GM21390 (cell line): ENCODE results near the gene PRAMEF14.
"Not testable (repeated sequence)": the region's sequence is repeated elsewhere in the genome, so short reads cannot be mapped to it uniquely, and the experiment has no call there.

Source experiments
- ATAC-seq: cut with Tn5 transposase; IDR thresholded peaks from one replicate; pipeline ENCODE4 v1.9.1; 2021; ENCODE audit not compliant: unreplicated experiment

The PRAMEF14 gene, protein sequence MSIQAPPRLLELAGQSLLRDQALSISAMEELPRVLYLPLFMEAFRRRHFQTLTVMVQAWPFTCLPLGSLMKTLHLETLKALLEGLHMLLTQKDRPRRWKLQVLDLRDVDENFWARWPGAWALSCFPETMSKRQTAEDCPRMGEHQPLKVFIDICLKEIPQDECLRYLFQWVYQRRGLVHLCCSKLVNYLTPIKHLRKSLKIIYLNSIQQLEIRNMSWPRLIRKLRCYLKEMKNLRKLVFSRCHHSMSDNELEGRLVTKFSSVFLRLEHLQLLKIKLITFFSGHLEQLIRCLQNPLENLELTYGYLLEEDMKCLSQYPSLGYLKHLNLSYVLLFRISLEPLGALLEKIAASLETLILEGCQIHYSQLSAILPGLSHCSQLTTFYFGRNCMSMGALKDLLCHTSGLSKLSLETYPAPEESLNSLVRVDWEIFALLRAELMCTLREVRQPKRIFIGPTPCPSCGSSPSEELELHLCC

DNA sequence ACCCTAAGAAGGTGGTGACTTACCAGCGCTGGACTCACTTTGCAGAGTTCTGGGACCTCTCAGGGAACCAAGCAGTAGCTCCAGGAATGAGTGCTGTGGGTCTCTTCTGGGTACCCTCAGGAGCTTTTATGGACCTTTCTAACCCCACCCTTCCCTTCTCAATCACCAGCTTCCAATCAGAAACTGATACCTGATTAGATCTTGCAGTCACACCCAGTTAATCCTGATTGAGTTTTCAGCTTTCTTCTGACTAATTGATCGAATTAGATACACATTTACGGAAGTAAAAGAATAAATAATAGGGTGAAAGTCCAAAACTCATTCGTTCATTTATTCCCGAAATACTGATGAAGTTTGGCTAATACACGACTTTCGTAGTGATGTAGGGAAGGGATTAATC, at the start of gene PRAMEF14:
Gene PRAMEF14, minus strand, starts transcription at position 101 of the 400 bp plus-strand sequence. CDS start 1,820 bp downstream, outside the sequence.
- not testable (repeated sequence) for ATAC-seq

DNA sequence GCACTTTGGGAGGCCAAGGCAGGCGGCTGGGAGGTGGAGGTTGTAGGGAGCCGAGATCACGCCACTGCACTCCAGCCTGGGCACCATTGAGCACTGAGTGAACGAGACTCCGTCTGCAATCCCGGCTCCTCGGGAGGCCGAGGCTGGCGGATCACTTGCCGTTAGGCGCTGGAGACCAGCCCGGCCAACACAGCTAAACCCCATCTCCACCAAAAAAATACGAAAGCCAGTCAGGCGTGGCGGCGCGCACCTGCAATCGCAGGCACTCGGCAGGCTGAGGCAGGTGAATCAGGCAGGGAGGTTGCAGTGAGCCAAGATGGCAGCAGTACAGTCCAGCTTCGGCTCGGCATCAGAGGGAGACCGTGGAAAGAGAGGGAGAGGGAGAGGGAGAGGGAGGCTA, 48.4 kb upstream of the PRAMEF14 start:
- ATAC-seq: not testable (repeated sequence)

DNA sequence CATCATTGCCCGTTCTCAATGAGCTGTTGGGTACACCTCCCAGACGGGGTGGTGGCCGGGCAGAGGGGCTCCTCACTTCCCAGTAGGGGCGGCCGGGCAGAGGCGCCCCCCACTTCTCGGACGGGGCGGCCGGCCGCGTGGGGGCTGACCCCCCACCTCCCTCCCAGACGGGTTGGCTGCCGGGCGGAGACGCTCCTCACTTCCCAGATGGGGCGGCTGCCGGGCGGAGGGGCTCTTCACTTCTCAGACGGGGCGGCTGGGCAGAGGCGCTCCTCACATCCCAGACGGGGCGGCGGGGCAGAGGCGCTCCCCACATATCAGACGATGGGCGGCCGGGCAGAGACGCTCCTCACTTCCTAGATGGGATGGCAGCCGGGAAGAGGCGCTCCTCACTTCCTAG, 47.8 kb upstream of the PRAMEF14 start:
- not testable (repeated sequence) for ATAC-seq

DNA sequence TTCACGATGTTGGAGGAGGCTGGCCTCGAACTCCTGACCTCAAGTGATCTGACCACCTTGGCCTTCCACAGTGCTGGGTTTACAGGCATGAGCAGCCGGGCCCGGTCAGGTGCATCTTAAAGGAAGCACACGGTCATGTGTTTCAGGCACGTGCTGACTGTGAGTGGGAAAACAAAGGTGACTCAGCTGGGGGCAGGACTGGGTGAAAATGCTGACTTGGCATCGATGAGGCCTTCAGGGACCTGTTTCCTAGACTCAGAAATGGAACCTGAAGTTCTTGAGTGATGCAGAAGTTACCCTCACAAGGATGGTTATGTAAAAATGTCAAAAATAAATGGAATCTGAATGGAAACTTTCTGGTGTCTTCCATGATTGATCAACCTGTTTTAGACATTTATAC, 46.1 kb upstream of the PRAMEF14 start:
- not testable (repeated sequence) for ATAC-seq

DNA sequence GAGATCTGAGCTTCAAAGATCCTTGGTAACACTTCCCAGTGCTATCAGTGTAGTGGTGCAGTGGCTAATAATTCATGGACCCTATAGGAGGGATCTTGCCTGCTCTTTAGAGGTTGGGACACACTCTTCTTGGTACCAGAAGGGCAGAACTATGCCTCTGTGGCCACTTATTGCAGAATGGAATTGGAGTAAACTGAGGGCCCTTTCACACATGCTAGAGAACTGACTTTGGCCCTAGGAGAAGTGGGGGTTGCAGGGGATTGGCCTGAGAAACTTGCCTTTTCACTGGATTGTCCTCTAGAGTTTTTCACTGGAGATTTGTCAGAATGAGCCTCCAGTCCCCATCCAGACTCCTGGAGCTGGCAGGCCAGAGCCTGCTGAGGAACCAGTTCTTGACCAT, 42.4 kb upstream of the PRAMEF14 start, which contains the start of gene PRAMEF17:
Gene PRAMEF17, plus strand, starts transcription at position 301 of the 400 bp plus-strand sequence. Its CDS starts 26 bp downstream, at position 327.
- ATAC-seq: not testable (repeated sequence)

DNA sequence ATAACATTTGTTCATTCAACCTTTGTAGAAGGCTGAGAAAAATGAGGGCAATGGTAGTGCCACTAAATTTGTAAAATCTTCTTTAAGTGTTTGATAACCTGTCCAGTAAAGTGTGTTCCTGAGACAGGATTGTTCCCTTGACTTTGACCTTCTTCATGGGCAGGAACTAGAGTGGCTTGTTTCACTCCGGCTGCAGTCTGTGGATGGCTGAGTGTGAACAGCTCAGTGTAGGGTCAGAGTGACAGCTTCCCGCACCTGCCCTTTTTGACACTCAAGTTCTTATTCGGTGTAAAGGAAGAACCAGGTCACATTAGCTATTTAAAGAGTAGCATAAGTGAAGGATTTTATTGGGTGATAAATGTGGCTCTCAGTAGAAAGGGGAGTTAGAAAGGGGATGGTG, 33.4 kb upstream of the PRAMEF14 start:
- ATAC-seq: not testable (repeated sequence)

DNA sequence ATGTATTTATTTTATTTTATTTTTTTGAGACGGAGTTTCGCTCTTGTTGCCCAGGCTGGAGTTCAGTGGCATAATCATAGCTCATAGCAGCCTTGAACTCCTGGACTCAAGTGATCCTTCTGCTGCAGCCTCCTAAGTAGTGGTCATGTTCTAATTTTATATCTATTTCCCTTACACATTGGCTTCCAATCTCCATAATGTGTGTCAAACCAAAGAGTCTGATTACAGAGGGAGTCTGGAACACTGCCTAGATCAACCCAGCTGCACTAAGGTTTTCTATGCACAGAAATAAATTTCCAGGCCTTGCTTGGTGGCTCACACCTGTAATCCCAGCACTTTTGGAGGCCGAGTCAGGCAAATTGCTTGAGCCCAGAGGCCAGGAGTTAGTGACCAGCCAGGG, 32.0 kb upstream of the PRAMEF14 start:
- not testable (repeated sequence) for ATAC-seq

DNA sequence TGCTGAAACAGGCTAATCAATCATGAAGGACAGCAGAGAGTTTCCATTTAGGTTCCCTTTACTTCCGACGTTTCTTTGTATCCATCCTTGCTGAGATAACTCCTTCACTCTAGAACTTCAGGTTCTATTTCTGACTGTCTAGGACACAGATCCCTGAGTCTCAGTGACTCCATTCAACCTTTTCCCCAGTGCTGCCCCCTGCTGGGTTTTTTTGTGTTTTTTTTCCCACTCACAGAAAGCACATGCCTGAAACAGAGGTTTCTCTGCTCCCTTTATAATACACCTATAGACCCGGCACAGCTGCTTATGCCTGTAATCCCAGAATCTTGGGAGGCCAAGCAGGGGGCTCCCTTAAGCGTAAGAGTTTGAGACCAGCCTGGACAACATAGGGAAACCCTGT, 21.6 kb upstream of the PRAMEF14 start:
- ATAC-seq: not testable (repeated sequence)

DNA sequence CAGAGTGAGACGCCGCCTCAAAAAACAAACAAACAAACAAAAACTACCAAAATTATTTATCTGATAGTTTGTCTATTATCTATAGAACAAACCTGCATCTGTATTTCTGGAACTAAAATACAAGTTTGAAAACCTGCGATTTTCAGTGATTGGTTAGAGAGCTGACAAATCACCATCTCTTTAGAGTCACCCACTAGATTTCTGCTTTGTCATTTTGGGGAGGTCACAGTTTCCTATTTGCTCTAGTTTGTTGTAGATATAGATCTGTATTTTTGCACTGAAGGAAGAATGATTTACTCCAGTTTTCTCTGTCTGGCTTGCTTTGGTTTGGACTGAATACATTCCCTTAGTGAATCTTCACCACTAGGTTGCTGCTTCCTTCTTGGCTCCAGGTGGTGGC, 19.6 kb upstream of the PRAMEF14 start:
- ATAC-seq: not testable (repeated sequence)

DNA sequence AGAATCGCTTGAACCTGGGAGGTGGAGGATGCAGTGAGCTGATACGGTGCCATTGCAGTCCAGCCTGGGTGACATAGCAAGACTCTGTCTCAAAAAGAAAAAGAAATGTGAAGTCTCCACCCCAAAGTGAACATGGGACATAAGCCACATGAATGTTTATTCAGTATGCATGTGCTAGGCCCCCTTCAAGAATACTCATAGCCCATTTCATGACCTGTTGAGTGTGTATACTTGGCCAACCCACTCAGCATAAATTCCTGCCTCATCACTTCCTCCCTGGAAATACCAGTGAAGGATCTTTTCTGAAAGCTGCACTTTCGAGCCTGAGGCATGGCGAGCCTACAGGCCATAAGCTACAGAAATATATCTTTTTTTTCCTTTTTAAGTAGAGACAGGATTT, 18.0 kb upstream of the PRAMEF14 start:
- not testable (repeated sequence) for ATAC-seq

DNA sequence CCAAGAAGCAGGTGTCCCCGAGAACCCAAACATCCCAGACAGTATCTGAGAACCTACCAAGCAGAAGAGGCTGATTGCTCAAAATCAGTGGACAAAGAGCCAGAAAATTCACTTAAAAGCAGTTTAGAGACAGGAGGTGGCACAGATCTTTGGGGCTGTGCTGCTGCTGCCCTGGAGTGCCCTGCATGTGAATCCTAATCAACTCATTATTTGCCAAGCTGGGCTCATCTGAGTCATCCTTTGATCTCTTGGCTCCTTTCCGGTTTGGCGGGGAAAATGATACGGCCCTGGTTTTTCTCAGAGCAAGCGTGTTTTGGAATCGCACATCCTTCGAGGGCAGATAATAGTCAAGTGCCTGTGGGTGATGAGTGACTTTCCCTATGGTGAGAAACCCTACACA, 15.4 kb upstream of the PRAMEF14 start:
- ATAC-seq: not testable (repeated sequence)

DNA sequence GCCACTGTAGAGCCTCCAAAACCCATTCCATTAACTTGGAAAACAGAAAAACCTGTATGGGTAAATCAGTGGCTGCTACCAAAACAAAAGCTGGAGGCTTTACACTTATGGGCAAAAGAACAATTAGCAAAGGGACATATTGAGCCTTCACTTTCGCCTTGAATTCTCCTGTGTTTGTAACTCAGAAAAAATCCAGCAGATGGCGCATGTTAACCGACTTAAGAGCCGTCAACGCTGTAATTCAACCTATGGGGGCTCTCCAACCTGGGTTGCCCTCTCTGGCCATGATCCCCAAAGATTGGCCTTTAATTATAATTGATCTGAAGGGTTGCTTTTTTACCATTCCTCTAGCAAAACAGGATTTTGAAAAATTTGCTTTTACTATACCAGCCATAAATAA, 9.8 kb upstream of the PRAMEF14 start:
- ATAC-seq: not testable (repeated sequence)

DNA sequence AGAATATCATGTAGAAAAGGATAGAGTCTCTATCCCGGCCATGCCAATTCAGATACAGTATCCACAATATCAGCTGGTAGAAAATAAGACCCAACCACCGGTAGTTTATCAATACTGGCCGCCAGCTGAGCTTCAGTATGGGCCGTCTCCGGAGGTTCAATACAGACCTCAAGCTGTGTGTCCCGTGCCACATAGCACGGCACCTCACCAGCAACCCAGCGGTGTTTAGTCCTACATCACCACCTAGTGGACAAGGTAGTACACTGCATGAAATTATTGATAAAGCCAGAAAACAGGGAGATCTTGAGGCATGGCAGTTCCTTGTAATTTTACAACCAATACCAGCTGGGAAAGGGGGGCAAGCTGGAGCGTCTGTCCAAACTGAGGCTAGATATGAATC, 7.5 kb upstream of the PRAMEF14 start:
- ATAC-seq: not testable (repeated sequence)

DNA sequence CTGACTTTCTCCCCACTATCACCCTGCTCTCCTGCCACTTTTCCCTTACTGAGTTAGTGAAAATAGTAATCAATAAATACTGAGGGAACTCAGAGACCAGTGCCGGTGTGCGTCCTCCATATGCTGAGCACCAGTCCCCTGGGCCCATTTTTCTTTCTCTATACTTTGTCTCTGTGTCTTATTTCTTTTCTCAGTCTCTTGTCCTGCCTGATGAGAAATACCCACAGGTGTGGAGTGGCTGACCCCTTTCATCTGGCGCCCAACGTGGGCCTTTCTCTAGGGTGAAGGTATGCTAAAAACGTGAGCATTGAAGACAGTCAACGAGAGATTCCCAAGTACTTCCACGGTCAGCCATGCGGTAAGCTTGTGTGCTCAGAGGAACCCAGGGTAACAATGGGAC, 6.5 kb upstream of the PRAMEF14 start:
- not testable (repeated sequence) for ATAC-seq

DNA sequence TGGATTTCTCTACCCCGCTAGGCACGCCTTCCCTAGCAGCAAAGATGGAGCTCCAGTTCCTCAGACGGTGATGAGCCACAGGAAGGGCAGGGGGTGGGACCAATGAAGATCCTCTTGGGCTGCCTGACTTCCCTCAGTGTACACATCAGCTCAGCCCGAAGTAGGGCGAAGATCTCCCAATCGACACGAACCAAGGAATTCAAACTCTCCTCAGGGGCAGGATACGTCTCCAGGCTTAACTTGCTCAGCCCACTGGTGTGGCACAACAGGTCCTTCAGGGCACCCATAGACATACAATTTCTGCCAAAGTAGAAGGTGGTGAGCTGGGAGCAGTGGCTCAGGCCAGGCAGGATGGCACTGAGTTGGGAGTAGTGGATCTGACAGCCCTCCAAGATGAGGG, 4.4 kb downstream of the PRAMEF14 start:
- ATAC-seq: not testable (repeated sequence)

DNA sequence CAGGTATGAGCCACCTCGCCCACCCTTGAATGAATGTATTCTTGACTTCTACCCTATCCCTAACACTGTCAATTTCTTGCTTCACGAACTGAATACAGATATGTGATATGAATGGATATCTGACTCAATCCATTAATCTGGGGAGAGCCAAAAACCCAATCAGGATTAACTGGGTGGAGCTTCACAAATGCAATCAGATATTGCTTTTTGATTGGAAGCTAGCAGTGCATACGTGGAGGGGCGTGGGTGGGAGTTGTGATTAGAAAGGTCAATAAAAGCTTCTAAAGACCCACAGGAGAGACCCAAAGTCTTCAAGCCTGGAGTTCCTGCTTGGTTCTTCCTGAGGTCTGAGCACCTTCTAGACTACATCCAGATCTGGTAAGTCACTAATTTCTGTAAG, 31.7 kb downstream of the PRAMEF14 start, which contains the start of gene PRAMEF15:
Gene PRAMEF15, plus strand, starts transcription at position 301 of the 400 bp plus-strand sequence. CDS start 2,827 bp downstream, outside the sequence.
- not testable (repeated sequence) for ATAC-seq

DNA sequence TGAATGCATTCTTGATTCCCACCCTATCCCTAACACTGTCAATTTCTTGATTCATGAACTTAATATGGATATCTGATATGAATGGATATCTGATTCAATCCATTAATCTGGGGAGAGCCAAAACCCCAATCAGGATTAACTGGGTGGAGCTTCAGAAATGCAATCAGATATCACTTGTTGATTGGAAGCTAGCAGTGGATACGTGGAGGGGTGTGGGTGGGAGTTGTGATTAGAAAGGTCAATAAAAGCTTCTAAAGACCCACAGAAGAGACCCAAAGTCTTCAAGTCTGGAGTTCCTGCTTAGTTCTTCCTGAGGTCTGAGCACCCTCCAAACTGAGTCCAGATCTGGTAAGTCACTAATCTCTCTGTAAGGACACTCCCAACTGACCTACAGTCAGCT, 43.7 kb downstream of the PRAMEF14 start, which contains the start of gene PRAMEF33:
Gene PRAMEF33, plus strand, starts transcription at position 301 of the 400 bp plus-strand sequence. CDS start 2,416 bp downstream, outside the sequence.
- ATAC-seq: not testable (repeated sequence)

DNA sequence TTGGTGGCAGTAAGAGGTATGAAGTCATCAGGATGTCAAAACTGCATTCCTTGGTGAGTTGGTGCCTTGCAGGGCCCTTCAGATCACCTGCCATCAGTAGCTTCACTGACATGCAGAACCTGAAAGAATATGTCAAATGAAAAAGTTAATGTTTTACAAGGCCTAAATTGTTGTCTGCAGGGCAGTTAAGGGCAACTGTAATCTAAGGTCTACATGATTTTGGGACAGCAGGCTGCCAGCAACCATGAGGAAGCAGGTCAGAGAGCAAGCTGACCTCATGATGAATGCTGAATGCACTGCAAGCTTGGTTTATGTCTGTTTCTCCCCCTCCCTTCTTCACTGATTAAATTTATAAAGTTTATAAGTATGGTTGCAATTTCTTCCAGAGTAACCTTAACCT, 44.7 kb downstream of the PRAMEF14 start:
- not testable (repeated sequence) for ATAC-seq

DNA sequence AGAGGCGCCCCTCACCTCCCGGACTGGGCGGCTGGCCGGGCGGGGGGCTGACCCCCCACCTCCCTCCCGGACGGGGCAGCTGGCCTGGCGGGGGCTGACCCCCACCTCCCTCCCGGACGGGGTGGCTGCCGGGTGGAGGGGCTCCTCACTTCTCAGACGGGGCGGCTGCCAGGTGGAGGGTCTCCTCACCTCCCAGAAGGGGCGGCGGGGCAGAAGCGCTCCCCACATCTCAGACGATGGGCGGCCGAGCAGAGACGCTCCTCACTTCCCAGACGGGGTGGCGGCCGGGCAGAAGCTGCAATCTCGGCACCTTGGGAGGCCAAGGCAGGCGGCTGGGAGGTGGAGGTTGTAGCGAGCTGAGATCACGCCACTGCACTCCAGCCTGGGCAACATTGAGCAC, 48.2 kb downstream of the PRAMEF14 start:
- not testable (repeated sequence) for ATAC-seq

DNA sequence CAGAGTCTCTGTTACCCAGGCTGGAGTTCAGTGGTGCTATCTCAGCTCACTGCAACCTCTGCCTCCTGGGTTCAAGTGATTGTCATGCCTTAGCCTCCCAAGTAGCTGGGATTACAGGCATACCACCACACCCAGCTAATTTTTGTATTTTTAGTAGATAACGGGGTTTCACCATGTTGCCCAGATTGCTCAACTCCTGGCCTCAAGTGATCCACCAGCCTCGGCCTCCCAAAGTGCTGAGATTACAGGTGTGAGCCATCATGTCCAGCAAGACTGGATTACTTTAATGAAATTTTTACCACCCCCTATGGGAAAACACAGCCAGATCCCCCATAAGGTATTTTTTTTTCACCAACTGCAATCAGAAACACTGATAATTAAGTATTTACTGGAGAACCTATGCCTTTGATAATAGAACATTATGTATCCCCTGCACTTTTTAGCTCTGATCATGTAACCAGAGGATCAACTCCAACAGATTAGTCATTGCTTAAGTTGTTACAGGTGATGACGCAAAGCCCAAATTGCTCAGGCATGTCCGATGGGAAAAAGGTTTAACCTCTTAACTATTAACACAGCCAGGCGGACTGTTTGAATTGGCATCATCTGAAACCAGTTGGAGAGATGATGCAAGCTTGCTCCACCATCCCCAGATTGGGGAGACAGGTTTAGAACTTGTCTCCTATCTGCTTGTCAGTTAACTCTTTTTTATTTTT, 49.6 kb downstream of the PRAMEF14 start:
- not testable (repeated sequence) for ATAC-seq
